ENCODE data around the gene ZNF221.

Gene ZNF221

GRCh38 chr19:43997631-43998290, 46.7 kb downstream of the ZNF221 start:
- Histone ChIP-seq H3K36me3 (peaks cover 50 to 52% (median 52%) of the 10 kb centered on the region in 3 donors), H3K27me3 (no peaks in the 10 kb centered on the region), H3K4me3 (no peak overlapping the region), H3K4me1 (peaks cover 0 to 6% (median 3%) of the 10 kb centered on the region in 4 donors), H3K9me3 (peaks cover 0 to 62% (median 30%) of the 10 kb centered on the region in 3 donors), H3K27ac (no peak overlapping the region)
- intact Hi-C loops (cut with DNase I; ENCODE audit: low total_unique reads) = no loop called here
- DNase-seq = no peak
- no peak for TF ChIP-seq CTCF (IDR thresholded peaks at IDR 0.05)

- intact Hi-C loops (cut with DNase I; ENCODE audit: low total_unique reads) = loop anchor here (10.0 kb wide), 2 partner anchors 53 to 93 kb away; partner anchors contain the start of genes ZNF223 and ZNF224
- Histone ChIP-seq H3K27ac (peak overlapping the region; percentile 76 to 84), H3K9me3 (peaks cover 0 to 25% (median 24%) of the 10 kb centered on the region in 3 donors), H3K27me3 (no peaks in the 10 kb centered on the region), H3K4me3 (peak overlapping the region; percentile 67 to 82), H3K4me1 (peaks cover 0 to 16% (median 9%) of the 10 kb centered on the region in 4 donors), H3K36me3 (peaks cover 14 to 25% (median 17%) of the 10 kb centered on the region in 3 donors)
- DNase-seq = no peak
- no peak for TF ChIP-seq CTCF (IDR thresholded peaks at IDR 0.05)
Measured at GRCh38 chr19:44002212-44002565, 51.2 kb downstream of the ZNF221 start.

GRCh38 chr19:44002566-44003460, 51.8 kb downstream of the ZNF221 start, which contains the start of gene ZNF230:
Gene ZNF230, plus strand, starts transcription at chr19:44002957. Its CDS starts 4,122 bp downstream, at chr19:44007079.
- peak within 1 kb of the TSS; percentile 67 to 82 for H3K4me3 ChIP-seq
- no peaks in the 10 kb centered on the region for H3K27me3 ChIP-seq
- intact Hi-C loops (cut with DNase I; ENCODE audit: low total_unique reads) = loop anchor here (10.0 kb wide), 2 partner anchors 52 to 92 kb away; partner anchors contain the start of genes ZNF223 and ZNF224
- peaks cover 0 to 25% (median 22%) of the 10 kb centered on the region in 3 donors for H3K9me3 ChIP-seq
- peaks cover 0 to 16% (median 9%) of the 10 kb centered on the region in 4 donors for H3K4me1 ChIP-seq
- peak within 1 kb of the TSS; percentile 76 to 84 for H3K27ac ChIP-seq
- H3K36me3 ChIP-seq = peaks cover 15 to 25% (median 17%) of the 10 kb centered on the region in 3 donors
- TF ChIP-seq CTCF (IDR thresholded peaks at IDR 0.05) = no peak
- peak; percentile 94 to 95 for DNase-seq

- intact Hi-C loops (cut with DNase I; ENCODE audit: low total_unique reads) = loop anchor here (10.0 kb wide), 2 partner anchors 51 to 91 kb away; partner anchors contain the start of genes ZNF223 and ZNF224
- Histone ChIP-seq H3K27ac (peak overlapping the region; percentile 76 to 84), H3K9me3 (peaks cover 0 to 23% (median 22%) of the 10 kb centered on the region in 3 donors), H3K27me3 (no peaks in the 10 kb centered on the region), H3K4me3 (peak overlapping the region; percentile 67 to 82), H3K4me1 (peaks cover 0 to 16% (median 9%) of the 10 kb centered on the region in 4 donors), H3K36me3 (peaks cover 22 to 31% (median 23%) of the 10 kb centered on the region in 3 donors)
- TF ChIP-seq CTCF (IDR thresholded peaks at IDR 0.05) = no peak
- DNase-seq = no peak
Measured at GRCh38 chr19:44003461-44004009, 52.5 kb downstream of the ZNF221 start.

- no peak overlapping the region for H3K27ac ChIP-seq
- H3K9me3 ChIP-seq = peaks cover 0 to 44% (median 40%) of the 10 kb centered on the region in 3 donors
- TF ChIP-seq CTCF (IDR thresholded peaks at IDR 0.05) = no peak
- intact Hi-C loops (cut with DNase I; ENCODE audit: low total_unique reads) = loop anchor here (10.0 kb wide), 2 partner anchors 49 to 89 kb away; partner anchors contain the start of genes ZNF223 and ZNF224
- no peak overlapping the region for H3K4me3 ChIP-seq
- peaks cover 0 to 16% (median 9%) of the 10 kb centered on the region in 4 donors for H3K4me1 ChIP-seq
- peaks cover 47 to 55% (median 47%) of the 10 kb centered on the region in 3 donors for H3K36me3 ChIP-seq
- no peaks in the 10 kb centered on the region for H3K27me3 ChIP-seq
- DNase-seq = no peak
Measured at GRCh38 chr19:44005973-44006372, 54.9 kb downstream of the ZNF221 start.

All from tibial artery (tissue), 4 donors.